GM12801 (cell line): ENCODE results near the gene SMLR1.

Experiments used
- TF ChIP-seq, protein P1 (sequence below): IDR thresholded peaks from one replicate; pipeline ENCODE4 v1.5.1; 2011; ENCODE audit warnings: control low read depth; ENCODE audit not compliant: insufficient read length; ENCODE audit errors: extremely low read depth

Gene SMLR1

DNA sequence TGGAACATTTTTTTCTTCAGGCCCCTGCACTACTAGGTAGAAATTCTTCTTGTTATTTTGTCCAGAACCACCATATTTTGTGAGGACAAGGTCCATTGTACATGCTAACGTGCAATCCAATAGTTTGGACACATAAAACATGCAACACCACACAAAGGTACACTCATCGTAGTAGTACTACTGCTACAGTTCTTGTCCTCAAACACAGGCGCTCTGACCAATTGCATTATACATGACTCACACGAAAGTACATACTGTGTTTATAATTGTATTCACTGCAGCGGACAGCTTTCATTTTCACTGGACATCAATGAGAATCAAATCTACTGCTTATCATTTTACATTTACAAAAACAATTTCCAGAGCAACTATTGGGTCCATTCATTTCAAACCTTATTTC is 15.3 kb upstream of the SMLR1 start:
- TF ChIP-seq, protein P1, sequence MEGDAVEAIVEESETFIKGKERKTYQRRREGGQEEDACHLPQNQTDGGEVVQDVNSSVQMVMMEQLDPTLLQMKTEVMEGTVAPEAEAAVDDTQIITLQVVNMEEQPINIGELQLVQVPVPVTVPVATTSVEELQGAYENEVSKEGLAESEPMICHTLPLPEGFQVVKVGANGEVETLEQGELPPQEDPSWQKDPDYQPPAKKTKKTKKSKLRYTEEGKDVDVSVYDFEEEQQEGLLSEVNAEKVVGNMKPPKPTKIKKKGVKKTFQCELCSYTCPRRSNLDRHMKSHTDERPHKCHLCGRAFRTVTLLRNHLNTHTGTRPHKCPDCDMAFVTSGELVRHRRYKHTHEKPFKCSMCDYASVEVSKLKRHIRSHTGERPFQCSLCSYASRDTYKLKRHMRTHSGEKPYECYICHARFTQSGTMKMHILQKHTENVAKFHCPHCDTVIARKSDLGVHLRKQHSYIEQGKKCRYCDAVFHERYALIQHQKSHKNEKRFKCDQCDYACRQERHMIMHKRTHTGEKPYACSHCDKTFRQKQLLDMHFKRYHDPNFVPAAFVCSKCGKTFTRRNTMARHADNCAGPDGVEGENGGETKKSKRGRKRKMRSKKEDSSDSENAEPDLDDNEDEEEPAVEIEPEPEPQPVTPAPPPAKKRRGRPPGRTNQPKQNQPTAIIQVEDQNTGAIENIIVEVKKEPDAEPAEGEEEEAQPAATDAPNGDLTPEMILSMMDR, result no peak

DNA sequence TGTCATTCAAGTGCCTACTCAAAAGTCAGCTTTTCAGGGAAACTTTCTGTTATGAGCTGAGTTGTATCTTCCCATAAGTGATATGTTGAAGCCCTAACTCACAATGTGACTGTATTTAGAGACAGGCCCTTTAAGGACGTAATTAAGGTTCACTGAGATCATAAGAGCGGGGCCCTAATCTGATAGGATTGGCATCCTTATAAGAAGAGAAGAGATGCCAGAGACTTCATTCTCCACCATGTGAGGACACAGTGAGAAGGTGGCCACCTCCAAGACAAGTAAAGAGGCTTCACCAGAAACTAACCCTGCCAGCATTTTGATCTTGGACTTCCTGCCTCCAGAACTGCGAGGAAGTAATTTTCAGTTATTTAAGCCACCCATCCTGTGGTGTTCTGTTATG is 12.7 kb upstream of the SMLR1 start:
- TF ChIP-seq, protein P1, result no peak

DNA sequence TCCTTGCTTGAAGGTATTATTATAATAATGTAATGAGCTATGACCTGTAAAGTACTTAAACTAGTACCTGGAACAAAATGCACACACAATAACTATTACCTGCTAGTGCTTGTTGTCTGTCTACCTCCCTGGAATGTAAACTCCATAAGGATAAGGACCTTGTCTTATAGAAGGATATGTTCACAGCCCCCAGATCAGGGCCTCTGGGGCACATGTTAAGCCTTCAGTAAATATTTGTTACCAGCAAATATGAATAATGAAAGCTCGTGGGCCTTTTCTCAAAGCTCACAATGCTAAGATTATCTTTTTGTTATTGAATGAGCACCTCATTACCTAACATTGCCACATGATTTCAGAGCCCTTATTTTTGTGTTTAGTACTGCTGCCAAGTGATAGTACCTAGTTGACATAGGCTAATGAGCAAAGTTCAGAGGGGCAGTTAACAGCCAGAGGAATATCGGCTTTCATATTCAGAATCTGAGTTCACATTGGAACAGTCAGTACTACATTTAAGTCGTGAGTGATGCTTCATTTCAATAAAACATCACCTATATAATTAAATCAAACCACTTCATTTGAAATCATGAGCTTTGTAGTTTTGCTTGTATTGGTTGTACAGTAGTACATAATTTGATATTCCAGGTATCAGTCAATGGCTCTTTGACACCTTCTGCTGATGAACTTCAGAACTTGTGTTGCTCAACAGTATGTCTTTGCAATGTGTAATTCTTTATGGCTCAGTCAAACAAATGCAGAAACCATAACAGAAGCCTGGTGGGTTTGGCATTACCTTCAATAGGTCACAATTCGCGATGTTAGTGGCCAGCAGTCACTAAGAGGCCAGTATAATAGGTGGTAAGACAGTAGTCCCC is 11.8 kb upstream of the SMLR1 start:
- TF ChIP-seq, protein P1, result no peak

GRCh38 chr6:130822736-130823135 is 4.5 kb upstream of the SMLR1 start:
- TF ChIP-seq, protein P1, result no peak

GRCh38 chr6:130824978-130825694 is 2.1 kb upstream of the SMLR1 start:
- TF ChIP-seq, protein P1, result no peak

GRCh38 chr6:130825772-130826441 is 1.3 kb upstream of the SMLR1 start:
- TF ChIP-seq, protein P1, result no peak
